ENCODE results near the gene GPR152. TPM values are rescaled to one million over a fixed set of nuclear protein-coding genes. Genes with fewer than 3 reads are reported as not detected.

The GPR152 gene
- total RNA-seq, 3 donors from 2014 or later, result not detected

GRCh38 chr11:67499808-67500483, 47.4 kb upstream of the GPR152 start:
- Histone ChIP-seq H3K4me1 (ENCODE audit: low read depth) (peaks cover 9% of the 10 kb centered on the region), H3K4me3 (no peak overlapping the region), H3K9me3 (no peaks in the 10 kb centered on the region), H3K36me3 (ENCODE audit: low read depth) (peaks cover 1% of the 10 kb centered on the region)
- TF ChIP-seq CTCF (IDR thresholded peaks at IDR 0.05), result no peak
- no peak for ATAC-seq
- peak in 1 of 3 donors; percentile 56 for DNase-seq
- intact Hi-C loops (cut with DNase I, micrococcal nuclease), result no loop called here

- Histone ChIP-seq H3K36me3 (ENCODE audit: low read depth) (peaks cover 3% of the 10 kb centered on the region), H3K4me3 (no peak overlapping the region), H3K9me3 (no peaks in the 10 kb centered on the region), H3K4me1 (ENCODE audit: low read depth) (peaks cover 3% of the 10 kb centered on the region)
- DNase-seq (peak in 1 of 3 donors; percentile 47), ATAC-seq (no peak)
- no peak for TF ChIP-seq CTCF (IDR thresholded peaks at IDR 0.05)
- intact Hi-C loops (cut with DNase I, micrococcal nuclease), result no loop called here
Measured at GRCh38 chr11:67498544-67498972, 46.0 kb upstream of the GPR152 start.

GRCh38 chr11:67497656-67498291, 45.2 kb upstream of the GPR152 start:
- ATAC-seq (no peak), DNase-seq (peak in 1 of 3 donors; percentile 46)
- Histone ChIP-seq H3K9me3 (no peaks in the 10 kb centered on the region), H3K36me3 (ENCODE audit: low read depth) (peaks cover 3% of the 10 kb centered on the region), H3K4me3 (no peak overlapping the region), H3K4me1 (ENCODE audit: low read depth) (no peaks in the 10 kb centered on the region)
- intact Hi-C loops (cut with DNase I, micrococcal nuclease), result no loop called here
- no peak for TF ChIP-seq CTCF (IDR thresholded peaks at IDR 0.05)

- TF ChIP-seq CTCF (IDR thresholded peaks at IDR 0.05), result no peak
- intact Hi-C loops (cut with DNase I, micrococcal nuclease), result no loop called here
- ATAC-seq (no peak), DNase-seq (peak in 1 of 3 donors; percentile 44)
- Histone ChIP-seq H3K36me3 (ENCODE audit: low read depth) (peaks cover 3% of the 10 kb centered on the region), H3K4me1 (ENCODE audit: low read depth) (no peaks in the 10 kb centered on the region), H3K9me3 (no peaks in the 10 kb centered on the region), H3K4me3 (no peak overlapping the region)
Measured at GRCh38 chr11:67496113-67496512, 43.6 kb upstream of the GPR152 start.

GRCh38 chr11:67495234-67496005, 42.9 kb upstream of the GPR152 start:
- ATAC-seq, result no peak
- Histone ChIP-seq H3K4me1 (ENCODE audit: low read depth) (no peaks in the 10 kb centered on the region), H3K36me3 (ENCODE audit: low read depth) (peaks cover 3% of the 10 kb centered on the region), H3K4me3 (no peak overlapping the region), H3K9me3 (no peaks in the 10 kb centered on the region)
- TF ChIP-seq CTCF (IDR thresholded peaks at IDR 0.05), result no peak
- intact Hi-C loops (cut with DNase I, micrococcal nuclease), result no loop called here
- peak in 1 of 3 donors; percentile 45 for DNase-seq
